Pancreas (tissue), 10 donors: ENCODE measurements around the gene SLC35G6. TPM values are rescaled to one million over a fixed set of nuclear protein-coding genes. Genes with fewer than 3 reads are reported as not detected.
A peak's percentile ranks its signal among the peaks of the same experiment; 100 is the strongest.

ENCODE experiments used
- ATAC-seq, 4 donors: fragments of 200-7000 bp; cut with Tn5 transposase; one replicate each; pipeline versions ENCODE4 v1.8.0 to v1.9.1; 2020; ENCODE audit warnings: mild to moderate bottlenecking in 4 of 4, moderate library complexity in 4 of 4
- DNase-seq, 6 donors: peaks; one replicate each; pipeline ENCODE4 v3.0.0-alpha.2; 2020
- FAIRE-seq: peaks from 2 replicates; lab custom pipeline; 2012; peaks lifted over from hg19 to GRCh38; lab: Jason Lieb, UNC
- H3K27ac ChIP-seq, 4 donors: fragments of 200-600 bp; sonication (generic); 1 replicate in 3 of 4; 2 replicates in 1 of 4; pipeline versions ENCODE4 v1.5.0 to v1.8.0; 2020
- H3K27me3 ChIP-seq, 4 donors: fragments of 200-600 bp; one replicate each; pipeline ENCODE4 v1.8.0; 2021
- H3K36me3 ChIP-seq, 3 donors: fragments of 200-600 bp; sonication (generic) in 1 of 3; one replicate each; pipeline versions ENCODE4 v1.5.0 to v1.8.0; 2020 to 2021
- H3K4me1 ChIP-seq, 3 donors: fragments of 200-600 bp; one replicate each; pipeline ENCODE4 v1.8.0; 2021
- H3K4me3 ChIP-seq, 4 donors: fragments of 200-600 bp; sonication (generic) in 2 of 4; one replicate each; pipeline versions ENCODE4 v1.5.0 to v1.8.0; 2020 to 2021
- H3K9me3 ChIP-seq, 4 donors: fragments of 200-600 bp; one replicate each; pipeline ENCODE4 v1.8.0; 2021
- WGBS, 2 donors: extraction: QIAGEN DNeasy Blood & Tissue Kit; methylation state at CpG; one replicate each; pipeline ENCODE4 v1.1.7; 2013; 5-methylcytosine and 5-hydroxymethylcytosine counted together
- intact Hi-C, 3 donors: fragments of 100-400 bp; cut with DNase I; formaldehyde crosslinking; loops; one replicate each; pipeline versions ENCODE4 v1.11.1 to v1.14.2; 2022
- polyA plus RNA-seq, 2 donors: library from polyadenylated mRNA; stranded (reverse); fragments of 200-250 nt; gene quantifications; one replicate each; pipeline ENCODE4 v1.2.3, GENCODE V29; 2013
- total RNA-seq, 6 donors: library from RNA; stranded (reverse); fragmentation: NEBNext Ultra II Directional in 4 of 6; extraction: Animal tissue kit (Norgen Biotek cat#: 25700) in 4 of 6; gene quantifications; one replicate each; pipeline versions ENCODE4 v1.2.1 to v1.2.4, GENCODE V29; 2021 to 2023
- TF ChIP-seq, protein P1 (sequence below), 4 donors: fragments of 200-600 bp; sonication (generic) in 3 of 4; IDR thresholded peaks; one replicate each; pipeline versions ENCODE4 v1.5.0 to v1.8.0; 2021; ENCODE audit warnings: antibody characterized with exemption in 4 of 4
- donor health status: healthy with polysubstance abuse.
- donor health status: DM: no; HTN: no; CAD: no; lungs with moderate emphysema.
- donor health status: DM: no; HTN: no; CAD: no.
- donor health status: control.
- donor health status: control.
- donor health status: Bipolar disorder and iron deficiency.
- donor health status: DM: yes; HTN: yes; CAD: no.
- donor health status: DM: no; HTN: no; CAD: no.
- donor health status: DM: no; HTN: no; CAD: no.
- donor health status: DM: yes; HTN: yes; CAD: no.

Gene SLC35G6
- total and polyA plus RNA-seq, 8 donors = 0.08 TPM; not detected in 7

DNA sequence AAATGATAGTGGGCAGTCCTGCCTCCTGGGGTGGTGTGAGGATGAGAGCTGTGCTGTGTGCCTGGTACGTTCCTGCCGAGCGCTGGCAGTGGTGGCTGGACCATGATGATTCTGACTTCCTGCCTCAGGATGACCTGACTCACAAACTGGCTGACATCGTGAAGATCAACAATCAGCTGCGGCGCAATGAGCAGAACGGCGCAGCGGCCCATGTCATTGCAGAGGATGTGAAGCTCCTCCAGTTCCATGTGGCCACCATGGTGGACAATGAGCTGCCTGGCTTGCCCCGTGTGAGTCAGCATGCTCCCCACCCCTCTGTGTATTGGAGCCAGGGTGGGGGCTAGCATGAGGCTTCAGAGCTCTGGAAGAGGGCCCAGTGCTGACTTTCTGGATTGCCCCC, 16.0 kb downstream of the SLC35G6 start:
- 87 to 89% methylated on average over 10 of the region's 10 CpGs for WGBS, 2 donors
- Histone ChIP-seq H3K4me1 (no peaks in the 10 kb centered on the region), H3K27ac (no peak overlapping the region), H3K27me3 (no peaks in the 10 kb centered on the region), H3K9me3 (no peaks in the 10 kb centered on the region), H3K36me3 (peaks cover 8 to 56% (median 54%) of the 10 kb centered on the region in 3 donors), H3K4me3 (no peak overlapping the region)
- DNase-seq = no peak
- ATAC-seq = no peak
- TF ChIP-seq, protein P1, sequence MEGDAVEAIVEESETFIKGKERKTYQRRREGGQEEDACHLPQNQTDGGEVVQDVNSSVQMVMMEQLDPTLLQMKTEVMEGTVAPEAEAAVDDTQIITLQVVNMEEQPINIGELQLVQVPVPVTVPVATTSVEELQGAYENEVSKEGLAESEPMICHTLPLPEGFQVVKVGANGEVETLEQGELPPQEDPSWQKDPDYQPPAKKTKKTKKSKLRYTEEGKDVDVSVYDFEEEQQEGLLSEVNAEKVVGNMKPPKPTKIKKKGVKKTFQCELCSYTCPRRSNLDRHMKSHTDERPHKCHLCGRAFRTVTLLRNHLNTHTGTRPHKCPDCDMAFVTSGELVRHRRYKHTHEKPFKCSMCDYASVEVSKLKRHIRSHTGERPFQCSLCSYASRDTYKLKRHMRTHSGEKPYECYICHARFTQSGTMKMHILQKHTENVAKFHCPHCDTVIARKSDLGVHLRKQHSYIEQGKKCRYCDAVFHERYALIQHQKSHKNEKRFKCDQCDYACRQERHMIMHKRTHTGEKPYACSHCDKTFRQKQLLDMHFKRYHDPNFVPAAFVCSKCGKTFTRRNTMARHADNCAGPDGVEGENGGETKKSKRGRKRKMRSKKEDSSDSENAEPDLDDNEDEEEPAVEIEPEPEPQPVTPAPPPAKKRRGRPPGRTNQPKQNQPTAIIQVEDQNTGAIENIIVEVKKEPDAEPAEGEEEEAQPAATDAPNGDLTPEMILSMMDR (IDR thresholded peaks at IDR 0.05) = no peak
- no peak for FAIRE-seq
- intact Hi-C loops = no loop called here

DNA sequence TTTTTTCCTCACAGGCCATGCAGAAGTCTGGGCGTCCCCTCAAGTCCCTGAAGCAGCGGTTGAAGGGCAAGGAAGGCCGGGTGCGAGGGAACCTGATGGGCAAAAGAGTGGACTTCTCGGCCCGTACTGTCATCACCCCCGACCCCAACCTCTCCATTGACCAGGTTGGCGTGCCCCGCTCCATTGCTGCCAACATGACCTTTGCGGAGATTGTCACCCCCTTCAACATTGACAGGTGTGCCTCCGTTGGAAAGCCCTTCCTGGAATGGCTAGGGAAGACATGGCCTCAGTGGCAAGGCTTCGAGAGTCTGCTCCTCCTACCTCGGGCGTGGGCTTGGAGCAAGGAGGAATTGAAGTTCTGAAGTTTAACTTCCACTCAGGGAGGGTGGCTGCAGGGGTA, 16.4 kb downstream of the SLC35G6 start:
- TF ChIP-seq, protein P1 (IDR thresholded peaks at IDR 0.05) = no peak

DNA sequence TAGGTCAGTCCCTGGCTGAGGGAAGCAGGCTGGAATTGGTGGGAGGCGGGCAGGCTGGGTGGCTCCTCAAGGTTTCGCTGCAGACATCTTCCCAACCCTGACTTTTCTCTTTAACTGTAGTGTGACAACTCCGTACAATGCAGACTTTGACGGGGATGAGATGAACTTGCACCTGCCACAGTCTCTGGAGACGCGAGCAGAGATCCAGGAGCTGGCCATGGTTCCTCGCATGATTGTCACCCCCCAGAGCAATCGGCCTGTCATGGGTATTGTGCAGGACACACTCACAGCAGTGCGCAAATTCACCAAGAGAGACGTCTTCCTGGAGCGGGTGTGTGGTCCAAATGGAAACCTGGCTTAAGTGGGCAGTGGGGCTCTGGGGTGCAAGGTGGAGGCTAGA, 17.9 kb downstream of the SLC35G6 start:
- FAIRE-seq (no peak), DNase-seq (no peak), ATAC-seq (no peak)
- TF ChIP-seq, protein P1 (IDR thresholded peaks at IDR 0.05) = no peak
- H3K4me3 ChIP-seq = no peak overlapping the region
- no peaks in the 10 kb centered on the region for H3K27me3 ChIP-seq
- H3K36me3 ChIP-seq = peaks cover 9 to 75% (median 70%) of the 10 kb centered on the region in 3 donors
- no peaks in the 10 kb centered on the region for H3K4me1 ChIP-seq
- intact Hi-C loops = no loop called here
- H3K27ac ChIP-seq = no peak overlapping the region
- H3K9me3 ChIP-seq = no peaks in the 10 kb centered on the region
- 83 to 84% methylated on average over 11 of the region's 11 CpGs for WGBS, 2 donors

More for the DNA sequence above, 16.4 kb downstream of the SLC35G6 start:
- Histone ChIP-seq H3K27ac (no peak overlapping the region), H3K36me3 (peaks cover 9 to 60% (median 58%) of the 10 kb centered on the region in 3 donors), H3K9me3 (no peaks in the 10 kb centered on the region), H3K4me1 (no peaks in the 10 kb centered on the region), H3K4me3 (no peak overlapping the region), H3K27me3 (no peaks in the 10 kb centered on the region)
- intact Hi-C loops = no loop called here
- no peak for FAIRE-seq
- no peak for ATAC-seq
- 91 to 94% methylated on average over 14 of the region's 14 CpGs for WGBS, 2 donors
- peak in 1 of 6 donors; percentile 4 for DNase-seq

DNA sequence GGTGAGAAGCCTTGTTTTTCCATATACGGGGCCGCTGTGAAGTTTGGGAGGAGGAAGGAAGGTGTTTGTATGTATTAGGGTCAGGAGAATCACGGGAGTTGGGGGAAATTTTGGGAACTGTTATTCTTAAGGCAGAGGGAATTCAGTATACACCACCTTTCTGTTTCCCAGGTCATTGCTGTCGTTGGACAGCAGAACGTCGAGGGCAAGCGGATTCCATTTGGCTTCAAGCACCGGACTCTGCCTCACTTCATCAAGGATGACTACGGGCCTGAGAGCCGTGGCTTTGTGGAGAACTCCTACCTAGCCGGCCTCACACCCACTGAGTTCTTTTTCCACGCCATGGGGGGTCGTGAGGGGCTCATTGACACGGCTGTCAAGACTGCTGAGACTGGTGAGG, 20.5 kb downstream of the SLC35G6 start:
- Histone ChIP-seq H3K4me1 (no peaks in the 10 kb centered on the region), H3K36me3 (peaks cover 9 to 83% (median 70%) of the 10 kb centered on the region in 3 donors), H3K9me3 (no peaks in the 10 kb centered on the region), H3K27ac (no peak overlapping the region), H3K4me3 (no peak overlapping the region), H3K27me3 (no peaks in the 10 kb centered on the region)
- FAIRE-seq = no peak
- TF ChIP-seq, protein P1 (IDR thresholded peaks at IDR 0.05) = no peak
- no peak for DNase-seq
- intact Hi-C loops = no loop called here
- no peak for ATAC-seq
- 81 to 82% methylated on average over 14 of the region's 14 CpGs for WGBS, 2 donors

DNA sequence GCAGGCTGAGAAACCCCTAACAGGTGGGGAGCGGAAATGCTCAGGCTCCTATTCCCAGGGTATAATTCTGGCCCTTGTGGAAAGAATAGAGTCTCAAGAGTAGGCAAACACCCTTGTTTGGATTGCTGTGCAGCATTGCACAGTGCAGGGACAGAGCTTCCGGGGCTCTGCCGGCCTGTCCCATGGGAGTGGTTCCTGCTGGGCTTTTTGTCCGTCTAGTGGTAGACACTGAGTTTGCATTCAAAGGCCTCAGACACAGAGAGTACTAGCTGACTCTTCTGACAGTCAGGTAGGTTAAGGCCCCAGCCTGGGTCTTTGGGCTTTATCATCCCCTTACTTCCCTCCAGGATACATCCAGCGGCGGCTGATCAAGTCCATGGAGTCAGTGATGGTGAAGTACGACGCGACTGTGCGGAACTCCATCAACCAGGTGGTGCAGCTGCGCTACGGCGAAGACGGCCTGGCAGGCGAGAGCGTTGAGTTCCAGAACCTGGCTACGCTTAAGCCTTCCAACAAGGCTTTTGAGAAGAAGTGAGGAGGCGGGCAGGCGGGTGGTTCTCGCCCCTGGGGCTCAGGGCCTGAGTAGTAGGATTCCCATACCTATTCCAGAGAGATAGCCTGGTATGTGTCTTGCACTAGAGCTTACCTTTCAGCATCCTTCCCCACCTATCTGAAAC, 21.1 kb downstream of the SLC35G6 start:
- H3K27me3 ChIP-seq = no peaks in the 10 kb centered on the region
- intact Hi-C loops = no loop called here
- TF ChIP-seq, protein P1 (IDR thresholded peaks at IDR 0.05) = no peak
- FAIRE-seq = no peak
- no peak overlapping the region for H3K4me3 ChIP-seq
- H3K9me3 ChIP-seq = no peaks in the 10 kb centered on the region
- no peak for DNase-seq
- H3K36me3 ChIP-seq = peaks cover 9 to 79% (median 65%) of the 10 kb centered on the region in 3 donors
- ATAC-seq = no peak
- no peaks in the 10 kb centered on the region for H3K4me1 ChIP-seq
- H3K27ac ChIP-seq = no peak overlapping the region
- WGBS, 2 donors = 93 to 94% methylated on average over 20 of the region's 20 CpGs
